GDM1 (cell line): ENCODE measurements around the gene RHOBTB1.

Experiments used
- DNase-seq: peaks from one replicate; lab custom pipeline; 2025; lab: John Stamatoyannopoulos, UW

Gene RHOBTB1

DNA sequence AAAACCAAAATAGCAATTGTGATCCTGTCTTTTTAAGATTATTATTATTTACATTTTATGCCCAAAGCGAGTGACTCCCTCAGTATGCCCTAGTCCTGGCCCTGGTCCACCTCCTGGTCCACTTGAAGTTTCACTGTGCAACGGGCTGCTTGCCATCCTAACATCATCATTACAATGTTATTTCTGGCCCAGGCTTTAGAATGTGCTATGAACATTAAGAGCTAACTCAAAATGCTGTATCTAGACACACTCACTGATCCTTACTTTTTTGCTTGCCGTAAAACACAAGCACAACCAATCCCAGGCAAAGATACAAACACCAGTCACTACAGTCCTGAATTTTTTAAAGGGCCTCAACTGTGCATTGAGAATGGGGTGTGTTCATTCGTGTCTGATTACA lies 38.4 kb downstream of the RHOBTB1 start:
- no peak for DNase-seq

- DNase-seq, result no peak
Measured at GRCh38 chr10:60903096-60903495, 40.9 kb downstream of the RHOBTB1 start.

GRCh38 chr10:60901561-60902235 lies 42.3 kb downstream of the RHOBTB1 start:
- no peak for DNase-seq

- DNase-seq, result no peak
Measured at GRCh38 chr10:60899266-60899665, 44.7 kb downstream of the RHOBTB1 start.

GRCh38 chr10:60898321-60898720 lies 45.7 kb downstream of the RHOBTB1 start:
- DNase-seq, result no peak

DNA sequence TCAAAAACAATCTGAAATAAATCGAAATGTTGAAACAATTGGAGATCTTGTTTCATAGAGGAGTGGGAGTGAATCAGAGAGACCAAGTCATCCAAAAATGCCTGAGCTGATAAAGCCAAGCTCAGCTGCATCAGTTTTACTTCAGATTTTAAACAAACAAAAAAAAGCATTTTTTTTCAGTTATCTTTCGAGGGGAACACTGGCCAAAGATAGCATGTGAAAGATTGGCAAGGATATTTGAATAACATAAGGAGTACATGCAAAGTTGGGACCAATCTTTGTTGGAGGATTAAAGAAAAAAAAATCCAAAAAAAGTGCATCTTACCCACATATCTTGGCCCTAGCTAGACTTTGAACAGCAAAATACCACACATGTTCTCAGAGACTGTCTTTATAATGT lies 47.2 kb downstream of the RHOBTB1 start:
- no peak for DNase-seq

GRCh38 chr10:60896033-60896432 lies 48.0 kb downstream of the RHOBTB1 start:
- DNase-seq, result no peak

GRCh38 chr10:60894786-60895185 lies 49.2 kb downstream of the RHOBTB1 start:
- no peak for DNase-seq

- no peak for DNase-seq
Measured at GRCh38 chr10:60893231-60893630, 50.8 kb downstream of the RHOBTB1 start.

- no peak for DNase-seq
Measured at GRCh38 chr10:60892571-60892970, 51.4 kb downstream of the RHOBTB1 start.

DNA sequence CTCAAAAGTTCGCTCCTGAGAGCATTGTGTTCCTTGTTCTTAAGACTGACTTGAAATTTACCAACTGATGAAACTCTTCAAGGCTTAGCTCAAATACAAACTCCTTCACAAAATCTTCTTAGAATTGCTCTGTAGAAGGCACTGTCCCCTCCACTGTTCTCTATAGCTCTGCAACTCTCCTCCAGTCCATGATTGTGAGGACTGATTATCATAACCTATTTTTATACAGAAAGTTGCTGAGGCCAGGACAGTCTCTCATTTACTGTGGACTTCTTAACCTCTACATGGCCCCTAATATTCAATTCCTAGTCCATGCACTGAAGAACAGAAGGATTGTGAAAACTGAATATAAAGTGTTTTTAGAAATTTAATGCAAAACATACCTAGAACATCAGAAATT lies 53.2 kb downstream of the RHOBTB1 start:
- no peak for DNase-seq

DNA sequence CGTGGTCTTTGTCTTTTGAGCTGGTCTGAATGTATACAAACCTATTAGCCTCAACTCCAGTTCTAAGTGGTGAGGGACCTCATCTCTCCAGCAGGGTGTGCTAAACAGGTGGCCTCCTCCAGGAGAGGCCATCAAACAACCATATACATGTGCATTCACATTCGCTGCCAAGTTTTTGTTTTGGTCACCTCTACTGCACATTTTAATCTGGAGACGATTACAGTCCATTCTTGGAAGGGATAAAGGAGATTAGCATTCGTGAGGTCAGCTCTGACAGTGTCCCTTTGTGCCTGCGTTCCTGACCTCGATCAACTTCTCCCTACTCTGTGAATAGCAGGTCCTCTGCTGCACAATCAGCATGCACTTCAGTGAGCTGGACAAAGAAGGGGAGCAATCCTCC lies 60.8 kb downstream of the RHOBTB1 start:
- DNase-seq, result no peak

DNA sequence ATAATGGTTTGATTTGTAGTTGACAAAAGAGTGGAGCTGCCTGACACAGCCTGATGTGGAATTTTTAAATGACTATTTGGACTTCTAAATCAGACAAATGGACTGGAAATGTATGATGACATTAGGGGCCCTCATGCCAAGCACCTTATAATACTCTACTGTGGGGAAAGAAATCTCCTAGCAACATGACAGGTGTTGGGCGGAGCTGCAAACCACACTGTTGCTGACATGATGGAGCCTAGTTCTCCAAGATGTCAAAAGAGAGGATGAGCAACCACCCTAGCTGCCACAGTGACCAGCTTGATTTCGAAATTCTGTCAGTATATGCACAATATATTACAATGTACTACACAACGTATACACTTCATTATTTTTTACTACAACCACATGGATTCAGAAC lies 65.8 kb downstream of the RHOBTB1 start:
- no peak for DNase-seq

DNA sequence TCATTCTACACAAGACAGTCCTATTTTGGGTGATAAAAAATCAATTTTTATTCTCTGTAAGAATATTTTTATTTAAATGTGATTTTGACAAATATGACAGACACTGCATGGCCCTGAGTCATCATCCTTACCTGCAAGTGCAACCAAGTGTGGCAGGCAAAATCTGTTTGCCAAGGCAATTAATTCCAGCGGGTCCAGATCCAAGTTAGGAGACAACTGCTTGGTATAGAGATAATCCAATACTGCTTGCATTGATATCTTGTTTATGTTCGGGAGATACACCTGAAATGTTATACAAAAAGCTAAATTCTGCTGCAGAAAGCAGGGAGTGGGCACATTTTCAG lies 66.2 kb downstream of the RHOBTB1 start:
- no peak for DNase-seq

- DNase-seq, result no peak
Measured at GRCh38 chr10:60877061-60877776, 66.8 kb downstream of the RHOBTB1 start.

GRCh38 chr10:60873758-60874157 lies 70.2 kb downstream of the RHOBTB1 start:
- DNase-seq, result no peak

DNA sequence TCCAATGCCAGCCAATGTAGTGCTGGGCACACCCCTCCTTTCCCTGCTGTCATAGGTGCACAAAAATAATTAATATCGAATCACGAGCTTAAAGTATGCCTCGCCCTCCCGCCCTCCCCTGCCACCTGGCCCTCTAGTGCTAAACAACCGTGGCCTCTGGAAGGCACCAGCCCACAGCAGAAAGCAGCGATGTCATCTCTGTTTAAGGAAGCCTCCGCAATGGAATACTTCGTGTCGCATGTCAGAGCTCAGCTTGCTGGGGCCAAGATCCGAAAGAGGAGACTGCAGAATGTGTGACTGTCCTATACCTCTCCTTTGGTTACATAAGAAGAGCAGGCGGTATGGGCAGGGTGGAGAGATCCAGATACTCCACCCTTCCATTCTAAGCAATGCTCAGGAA lies 71.5 kb downstream of the RHOBTB1 start:
- no peak for DNase-seq

DNA sequence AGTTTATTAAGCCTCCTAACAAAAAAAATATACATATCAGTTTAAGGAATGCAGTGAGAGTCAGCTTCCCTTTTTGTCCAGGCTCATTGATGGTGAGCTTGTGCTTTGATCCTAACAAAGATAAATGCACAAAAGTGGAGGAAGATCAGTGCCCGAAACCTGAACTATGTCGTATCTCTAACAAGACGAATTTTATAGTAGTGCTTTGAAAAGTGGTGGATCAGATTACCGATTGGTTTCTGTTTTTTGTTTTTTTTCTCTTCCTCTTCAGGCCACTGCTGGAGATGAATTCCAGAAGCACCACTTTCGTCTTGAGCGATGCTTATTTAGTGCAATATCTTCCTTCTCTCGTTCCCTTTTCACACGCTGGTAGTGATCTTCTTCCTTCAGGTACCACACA lies 72.8 kb downstream of the RHOBTB1 start:
- no peak for DNase-seq

DNA sequence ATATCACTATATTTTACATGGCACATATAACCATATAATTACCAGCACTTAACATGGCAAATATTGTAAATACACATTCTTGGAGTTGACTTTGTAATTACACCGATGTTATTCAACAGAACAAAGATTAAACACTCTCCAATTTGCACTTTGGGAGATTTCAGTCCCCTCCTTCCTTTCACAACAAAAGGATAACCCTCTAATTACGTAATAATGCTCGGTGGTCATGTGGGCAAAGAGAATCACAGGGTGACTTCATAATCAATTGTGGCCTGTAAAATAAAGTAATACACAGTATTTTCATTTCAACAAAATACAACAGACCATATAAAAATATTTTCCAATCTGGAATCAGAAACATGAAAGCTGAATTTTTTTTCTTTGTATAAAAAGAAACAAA lies 73.2 kb downstream of the RHOBTB1 start:
- DNase-seq, result no peak

DNA sequence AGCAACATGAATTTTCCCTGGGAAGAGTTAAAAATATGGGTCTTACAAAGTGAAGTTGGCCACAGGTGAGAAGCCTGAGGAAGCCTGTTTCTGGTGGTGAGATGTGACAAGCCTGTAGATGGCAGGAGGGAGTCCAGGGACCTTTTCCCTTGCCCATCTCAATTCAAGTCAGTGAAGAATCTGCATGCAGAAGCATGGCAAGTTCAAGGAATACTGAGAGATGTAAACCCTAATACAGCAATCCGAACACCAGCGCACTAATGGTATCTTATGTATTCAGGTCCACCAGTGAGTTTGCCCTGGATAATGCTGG lies 73.6 kb downstream of the RHOBTB1 start:
- DNase-seq, result no peak

DNA sequence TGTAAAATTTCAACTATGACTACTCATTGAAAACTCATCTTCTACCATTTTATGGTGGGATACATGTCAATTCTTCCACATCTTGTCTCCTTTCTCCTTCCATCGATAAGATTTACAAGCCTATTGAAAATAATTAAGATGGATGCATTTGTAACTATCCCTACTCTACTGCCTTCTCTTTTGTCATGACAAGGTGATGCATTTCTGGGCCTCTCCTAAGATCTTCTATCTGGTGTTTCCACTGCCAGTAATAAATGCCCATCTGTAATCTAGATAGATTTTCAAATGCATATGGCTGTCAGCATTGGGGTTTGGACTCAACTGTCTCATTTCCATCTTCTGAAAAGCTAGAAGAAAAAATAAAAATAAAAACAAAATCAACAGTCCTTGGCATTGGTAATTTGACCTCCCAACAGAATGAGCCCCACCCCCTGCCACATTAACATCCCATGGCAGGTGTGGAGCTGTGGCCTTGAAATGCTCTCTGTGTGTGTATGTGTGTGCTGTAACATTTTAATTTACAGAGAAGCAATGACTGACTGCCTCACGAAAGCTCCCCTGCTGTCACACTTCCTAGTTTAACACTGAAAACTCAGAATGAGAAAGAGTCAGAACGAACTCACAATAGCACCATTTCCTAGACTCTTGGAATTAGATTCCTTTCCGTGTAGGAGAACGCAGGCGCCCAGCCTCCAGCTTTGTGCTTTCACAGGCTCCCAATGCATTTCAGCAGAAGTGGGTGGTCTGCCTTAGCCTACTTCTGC lies 74.2 kb downstream of the RHOBTB1 start:
- no peak for DNase-seq

GRCh38 chr10:60868946-60869345 lies 75.0 kb downstream of the RHOBTB1 start:
- DNase-seq, result no peak

DNA sequence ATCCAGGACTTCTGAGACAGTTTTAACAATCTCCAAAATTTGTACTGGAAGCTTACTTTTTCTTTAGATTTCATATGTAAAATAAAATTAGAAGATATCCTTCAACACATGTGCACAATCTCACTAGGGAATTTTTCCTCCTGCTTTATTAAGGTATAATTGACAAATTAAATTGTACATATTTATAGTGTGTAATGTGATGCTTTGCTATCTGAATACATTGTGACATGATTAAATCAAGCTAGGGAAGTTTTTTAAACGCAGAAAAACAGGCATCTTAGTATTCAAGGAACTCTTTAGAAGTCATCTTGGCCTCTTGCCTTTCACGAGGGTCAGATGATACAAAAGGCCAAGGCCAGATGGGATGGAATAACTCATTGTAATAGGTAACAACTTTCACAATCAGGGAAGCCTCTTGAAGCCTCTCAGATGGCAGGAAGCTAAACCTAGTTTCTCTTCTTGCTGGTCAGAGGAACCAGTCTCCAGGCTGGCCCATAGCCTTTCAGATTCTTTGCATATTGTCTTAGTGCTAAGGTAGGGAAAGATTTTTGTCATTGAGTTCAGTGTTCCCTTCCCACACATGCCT lies 78.7 kb downstream of the RHOBTB1 start:
- no peak for DNase-seq
